GM19035 (cell line): ENCODE results near the gene CCNY.

Source experiments
- ATAC-seq: cut with Tn5 transposase; IDR thresholded peaks from one replicate; pipeline ENCODE4 v1.9.1; 2021; ENCODE audit not compliant: unreplicated experiment

The CCNY gene

GRCh38 chr10:35573796-35574195 is 237.5 kb downstream of the CCNY start:
- ATAC-seq: no peak

GRCh38 chr10:35574924-35575352 is 238.6 kb downstream of the CCNY start:
- ATAC-seq: no peak

- no peak for ATAC-seq
Observed at GRCh38 chr10:35575640-35576039, 239.3 kb downstream of the CCNY start.

- no peak for ATAC-seq
Observed at GRCh38 chr10:35576730-35577129, 240.4 kb downstream of the CCNY start.

- no peak for ATAC-seq
Observed at GRCh38 chr10:35577926-35578617, 241.8 kb downstream of the CCNY start.

- ATAC-seq: no peak
Observed at GRCh38 chr10:35578618-35578956, 242.3 kb downstream of the CCNY start.

- no peak for ATAC-seq
Observed at GRCh38 chr10:35579116-35579515, 242.8 kb downstream of the CCNY start.

GRCh38 chr10:35579726-35580422 is 243.6 kb downstream of the CCNY start:
- no peak for ATAC-seq

- no peak for ATAC-seq
Observed at GRCh38 chr10:35580423-35580770, 244.1 kb downstream of the CCNY start.

- ATAC-seq: no peak
Observed at GRCh38 chr10:35581655-35582054, 245.3 kb downstream of the CCNY start.

GRCh38 chr10:35584946-35585345 is 248.6 kb downstream of the CCNY start:
- no peak for ATAC-seq

- ATAC-seq: no peak
Observed at GRCh38 chr10:35585356-35585755, 249.0 kb downstream of the CCNY start.

- ATAC-seq: no peak
Observed at GRCh38 chr10:35585903-35586535, 249.7 kb downstream of the CCNY start.

GRCh38 chr10:35588836-35589235 is 252.5 kb downstream of the CCNY start:
- no peak for ATAC-seq

GRCh38 chr10:35592441-35592840 is 256.1 kb downstream of the CCNY start:
- no peak for ATAC-seq

- ATAC-seq: no peak
Observed at GRCh38 chr10:35594115-35595079, 258.1 kb downstream of the CCNY start.

- no peak for ATAC-seq
Observed at GRCh38 chr10:35595106-35595505, 258.8 kb downstream of the CCNY start.

- no peak for ATAC-seq
Observed at GRCh38 chr10:35598379-35598778, 262.1 kb downstream of the CCNY start.

- no peak for ATAC-seq
Observed at GRCh38 chr10:35600193-35600592, 263.9 kb downstream of the CCNY start.

- no peak for ATAC-seq
Observed at GRCh38 chr10:35605191-35605590, 268.9 kb downstream of the CCNY start, which contains the start of gene GJD4. TSS of gene GJD4 (plus strand) at chr10:35605341. CDS start at chr10:35605568, 227 bp downstream.

GRCh38 chr10:35606430-35606829 is 270.1 kb downstream of the CCNY start:
- no peak for ATAC-seq
